Hippocampal formation (tissue), 2 donors: ENCODE data around the gene KCNC3.

Experiments
- DNase-seq, 2 donors: peaks; one replicate each; lab custom pipeline; 2025; lab: John Stamatoyannopoulos, UW

Gene KCNC3

DNA sequence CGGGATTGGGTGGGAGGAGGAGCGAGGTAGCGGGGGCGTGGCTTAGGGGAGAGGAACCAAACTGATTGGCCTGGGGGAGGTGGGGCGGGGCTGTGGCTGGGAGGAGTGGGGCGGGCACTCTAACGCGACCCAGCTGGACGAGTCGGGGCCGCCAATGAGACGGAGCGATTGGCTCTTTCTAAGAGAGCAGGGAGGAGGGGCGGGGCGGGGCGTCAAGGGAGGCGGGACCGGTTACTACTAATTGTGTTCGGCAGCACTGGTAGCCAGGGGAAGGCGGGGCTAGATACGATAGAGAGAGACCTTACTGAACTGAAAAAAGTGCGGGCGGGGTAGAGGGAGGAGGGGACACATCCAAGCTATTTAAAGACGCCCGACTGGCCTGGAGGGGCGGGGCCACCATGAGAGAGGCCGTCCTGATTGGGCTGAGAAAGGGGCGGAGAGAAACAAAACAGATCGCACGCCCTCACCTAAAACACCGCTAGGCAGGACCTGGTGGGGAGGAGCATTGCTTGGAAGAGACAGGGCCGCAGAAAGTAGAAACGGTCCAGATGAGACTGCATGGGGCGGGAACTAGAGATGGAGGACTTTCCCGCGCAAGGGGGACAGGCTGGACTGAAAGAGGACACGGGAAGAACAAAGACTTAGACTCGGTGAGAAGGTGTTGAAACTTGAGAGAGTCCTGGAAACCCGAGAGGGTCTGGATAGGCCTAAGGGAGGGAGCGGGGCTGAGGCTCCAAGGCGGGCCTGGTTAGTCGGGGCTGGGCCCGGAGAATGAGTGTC lies at the start of gene KCNC3:
TSS of gene KCNC3 (minus strand) at position 232 of the 780 bp plus-strand sequence. CDS start 295 bp downstream, outside the sequence.
- DNase-seq: peak; percentile 99 to 100

DNA sequence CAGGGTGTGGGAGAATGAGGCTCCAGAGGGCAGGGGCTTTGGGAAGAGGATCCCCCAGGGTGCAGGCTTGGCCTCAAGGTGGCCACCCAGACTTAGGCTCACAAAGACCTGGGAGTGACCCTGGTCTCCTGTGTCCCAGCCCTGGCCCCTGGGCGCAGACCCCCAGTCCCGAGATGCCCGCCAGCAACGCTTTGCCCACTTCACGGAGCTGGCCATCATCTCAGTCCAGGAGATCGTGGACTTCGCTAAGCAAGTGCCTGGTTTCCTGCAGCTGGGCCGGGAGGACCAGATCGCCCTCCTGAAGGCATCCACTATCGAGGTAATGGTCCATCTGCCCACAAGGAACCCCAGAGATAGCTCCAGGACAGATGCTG lies 49.7 kb upstream of the KCNC3 start:
- no peak for DNase-seq

DNA sequence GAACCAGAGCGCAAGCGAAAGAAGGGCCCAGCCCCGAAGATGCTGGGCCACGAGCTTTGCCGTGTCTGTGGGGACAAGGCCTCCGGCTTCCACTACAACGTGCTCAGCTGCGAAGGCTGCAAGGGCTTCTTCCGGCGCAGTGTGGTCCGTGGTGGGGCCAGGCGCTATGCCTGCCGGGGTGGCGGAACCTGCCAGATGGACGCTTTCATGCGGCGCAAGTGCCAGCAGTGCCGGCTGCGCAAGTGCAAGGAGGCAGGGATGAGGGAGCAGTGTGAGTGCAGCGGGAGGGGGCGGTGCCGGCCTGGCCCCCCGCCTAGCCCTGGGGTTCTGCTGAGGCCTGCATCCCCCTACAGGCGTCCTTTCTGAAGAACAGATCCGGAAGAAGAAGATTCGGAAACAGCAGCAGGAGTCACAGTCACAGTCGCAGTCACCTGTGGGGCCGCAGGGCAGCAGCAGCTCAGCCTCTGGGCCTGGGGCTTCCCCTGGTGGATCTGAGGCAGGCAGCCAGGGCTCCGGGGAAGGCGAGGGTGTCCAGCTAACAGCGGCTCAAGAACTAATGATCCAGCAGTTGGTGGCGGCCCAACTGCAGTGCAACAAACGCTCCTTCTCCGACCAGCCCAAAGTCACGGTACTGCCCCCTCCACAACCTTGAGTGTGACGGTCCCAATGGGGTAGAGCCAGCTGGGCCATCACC lies 49.1 kb upstream of the KCNC3 start:
- DNase-seq: no peak

DNA sequence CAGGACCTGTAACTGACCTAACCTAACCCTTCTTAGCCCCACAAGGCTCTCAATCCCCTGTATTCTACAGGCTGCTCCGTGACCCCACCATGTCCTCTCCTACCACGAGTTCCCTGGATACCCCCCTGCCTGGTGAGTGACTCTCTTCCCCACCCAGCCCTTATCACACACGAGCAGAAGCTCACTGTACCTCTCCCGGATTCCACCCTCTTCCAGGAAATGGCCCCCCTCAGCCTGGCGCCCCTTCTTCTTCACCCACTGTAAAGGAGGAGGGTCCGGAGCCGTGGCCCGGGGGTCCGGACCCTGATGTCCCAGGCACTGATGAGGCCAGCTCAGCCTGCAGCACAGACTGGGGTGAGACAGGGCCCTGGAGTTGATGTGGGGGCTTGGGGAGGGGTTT lies 48.3 kb upstream of the KCNC3 start:
- no peak for DNase-seq

DNA sequence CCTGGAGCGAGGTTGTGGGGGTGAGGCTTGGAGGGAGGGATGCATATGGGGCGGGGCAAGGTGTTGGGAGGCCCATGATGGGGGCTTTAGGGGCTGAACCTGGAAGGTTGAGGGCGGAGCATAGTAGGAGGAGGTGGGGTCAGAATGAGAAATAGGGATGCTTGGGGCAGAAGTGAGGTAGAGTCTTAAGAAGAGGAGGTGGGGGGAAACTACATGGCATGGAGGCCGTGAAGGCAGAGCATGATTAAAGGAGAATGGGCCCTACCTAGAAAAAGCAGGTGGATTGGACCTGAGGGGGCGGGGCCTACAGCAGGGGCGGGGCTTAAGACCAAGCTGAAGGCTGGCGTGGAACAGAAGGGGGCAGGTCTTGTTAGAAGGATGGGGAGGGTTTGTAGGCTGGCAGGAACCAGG lies 47.9 kb upstream of the KCNC3 start:
- DNase-seq: no peak

DNA sequence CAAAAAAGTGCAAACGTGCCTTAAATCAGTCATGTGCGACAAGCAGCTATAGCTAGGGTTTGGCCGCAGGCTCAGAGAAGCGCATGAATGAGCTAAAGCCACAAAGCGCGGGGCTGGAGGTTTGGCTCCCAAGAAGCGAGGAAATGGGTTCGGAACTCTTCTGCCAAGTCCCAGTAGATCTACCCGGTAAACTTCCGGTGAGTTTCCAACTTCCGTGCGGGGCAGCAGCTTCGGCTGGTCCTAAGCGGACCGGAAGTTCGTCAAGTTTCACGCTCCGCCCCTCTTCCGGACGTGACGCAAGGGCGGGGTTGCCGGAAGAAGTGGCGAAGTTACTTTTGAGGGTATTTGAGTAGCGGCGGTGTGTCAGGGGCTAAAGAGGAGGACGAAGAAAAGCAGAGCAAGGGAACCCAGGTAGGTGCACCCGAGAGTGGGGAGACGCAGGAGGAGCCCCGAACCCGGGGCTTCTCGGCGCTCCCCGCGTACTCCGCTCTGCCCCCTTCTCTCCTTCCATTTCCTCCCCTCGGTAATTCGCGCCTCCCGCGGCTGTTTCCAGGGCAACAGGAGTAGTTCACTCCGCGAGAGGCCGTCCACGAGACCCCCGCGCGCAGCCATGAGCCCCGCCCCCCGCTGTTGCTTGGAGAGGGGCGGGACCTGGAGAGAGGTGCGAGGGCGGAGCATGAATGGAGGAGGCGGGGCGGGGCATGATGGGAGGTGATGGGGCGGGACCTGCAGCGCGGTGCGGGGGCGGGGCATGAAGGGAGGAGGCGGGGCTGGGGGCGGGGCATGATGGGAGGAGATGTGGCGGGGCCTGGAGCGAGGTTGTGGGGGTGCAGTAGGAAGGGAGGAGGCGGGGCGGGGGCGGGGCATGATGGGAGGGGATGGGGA lies 47.2 kb upstream of the KCNC3 start, which contains the start of gene NR1H2:
TSS of gene NR1H2 (plus strand) at position 292 of the 885 bp plus-strand sequence. CDS start 1,149 bp downstream, outside the sequence.
- DNase-seq: peak; percentile 93 to 97

DNA sequence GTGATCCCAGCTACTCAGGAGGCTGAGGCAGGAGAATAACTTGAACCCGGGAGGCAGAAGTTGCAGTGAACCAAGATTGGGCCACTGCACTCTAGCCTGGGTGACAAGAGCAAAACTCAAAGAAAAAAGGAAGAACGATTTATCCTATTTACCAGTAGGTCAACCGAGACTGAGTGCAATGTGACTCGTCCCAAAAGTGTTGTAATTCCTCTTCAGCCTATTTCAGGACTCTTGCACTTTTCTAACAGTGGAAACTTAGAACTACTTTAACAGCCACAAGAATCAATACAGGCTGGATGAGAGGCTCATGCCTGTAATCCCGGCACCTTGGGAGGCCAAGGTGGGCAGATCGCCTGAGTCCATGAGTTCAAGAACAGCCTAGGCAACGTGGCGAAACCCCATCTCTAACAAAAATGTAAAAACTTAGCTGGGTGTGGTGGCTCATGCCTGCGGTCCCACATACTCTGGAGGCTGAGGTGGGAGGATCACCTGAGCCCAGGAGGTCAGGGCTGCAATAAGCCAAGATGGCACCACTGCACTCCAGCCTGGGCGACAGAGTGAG lies 42.8 kb upstream of the KCNC3 start:
- DNase-seq: no peak

DNA sequence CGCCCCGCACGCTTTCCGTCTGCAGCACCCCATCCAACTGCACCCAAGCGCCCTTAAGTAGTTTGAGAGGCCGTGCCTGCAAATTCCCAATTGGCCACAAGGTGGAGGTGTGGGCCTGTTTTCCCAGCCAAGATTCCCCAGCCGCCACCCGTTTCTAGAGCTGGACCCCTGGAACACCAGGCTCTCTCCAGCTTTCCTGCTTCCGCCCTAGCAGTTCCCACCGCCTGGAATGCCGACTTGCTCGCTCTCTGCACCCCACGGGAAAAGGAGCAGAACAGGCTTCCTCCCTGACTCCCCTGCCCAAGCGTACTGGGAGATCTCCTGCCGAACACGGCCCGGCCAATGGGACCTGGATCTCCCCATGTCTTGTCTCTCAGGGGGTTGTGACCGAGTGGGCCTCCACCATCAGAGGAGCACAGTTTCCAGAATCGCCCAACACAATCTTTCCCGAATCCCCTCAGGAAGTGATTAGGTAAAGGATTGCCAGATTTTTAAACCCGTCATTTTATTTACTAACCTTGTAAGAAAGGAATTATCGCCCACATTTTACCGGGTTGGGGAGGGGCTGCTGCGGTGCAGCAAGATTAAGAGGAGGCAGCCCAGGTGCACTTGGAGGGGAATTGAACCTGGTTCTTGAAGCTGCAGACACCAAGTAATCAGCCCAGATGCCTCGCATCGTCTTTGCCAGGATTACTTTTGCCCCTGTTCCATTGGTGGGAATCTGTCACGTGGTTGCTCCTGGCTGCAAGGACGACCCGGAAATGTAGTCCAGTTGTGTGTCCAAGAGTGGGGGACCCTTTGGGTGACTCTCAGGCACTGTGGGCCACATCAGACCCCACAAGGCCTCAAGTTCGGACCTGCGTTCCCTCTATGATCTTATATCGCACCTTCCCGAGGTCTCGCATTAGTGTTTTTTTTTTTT lies 39.7 kb upstream of the KCNC3 start:
- DNase-seq: peak; percentile 85 to 86

DNA sequence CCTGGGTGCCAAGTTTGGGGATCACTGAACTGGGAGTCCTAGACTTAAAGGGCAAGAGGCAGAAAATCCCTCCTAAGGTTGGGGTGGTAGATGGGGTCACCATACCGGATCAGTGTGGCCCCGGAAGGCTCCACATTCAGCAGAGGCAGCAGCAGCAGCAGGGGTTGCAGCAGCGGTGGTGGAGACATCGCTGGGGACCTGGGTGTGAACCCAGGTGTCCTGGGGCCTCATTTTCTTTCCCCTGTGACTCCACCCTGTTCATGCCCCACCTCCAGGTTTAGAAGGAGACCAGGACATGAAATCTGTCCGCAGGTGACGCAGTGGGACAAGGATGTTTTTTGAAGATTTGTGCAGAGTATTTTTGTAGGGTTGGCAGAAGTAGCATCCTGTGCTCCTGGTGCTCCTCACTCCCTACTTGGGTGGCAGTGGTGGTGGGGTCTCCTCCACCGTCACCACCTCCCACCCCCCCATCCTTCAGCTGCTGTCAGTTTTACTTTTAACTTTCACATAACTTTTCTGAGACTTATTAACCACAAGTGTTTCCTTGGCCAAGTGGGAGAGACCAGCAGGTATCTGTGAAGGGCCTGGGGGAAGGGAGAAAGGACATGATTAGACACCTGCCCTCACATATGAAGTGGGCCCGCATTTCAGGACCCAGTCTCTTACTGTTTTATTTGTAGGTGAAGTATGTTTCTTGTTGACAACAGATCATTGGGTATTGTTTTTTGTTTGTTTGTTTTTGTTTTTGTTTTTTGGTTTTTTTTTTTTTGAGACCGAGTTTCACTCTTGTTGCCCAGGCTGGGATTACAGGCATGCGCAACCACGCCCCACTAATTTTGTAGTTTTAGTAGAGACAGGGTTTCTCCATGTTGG lies 36.5 kb upstream of the KCNC3 start, which contains the start of gene NAPSA:
TSS of gene NAPSA (minus strand) at position 206 of the 873 bp plus-strand sequence. CDS start at position 188, 18 bp downstream.
- no peak for DNase-seq

DNA sequence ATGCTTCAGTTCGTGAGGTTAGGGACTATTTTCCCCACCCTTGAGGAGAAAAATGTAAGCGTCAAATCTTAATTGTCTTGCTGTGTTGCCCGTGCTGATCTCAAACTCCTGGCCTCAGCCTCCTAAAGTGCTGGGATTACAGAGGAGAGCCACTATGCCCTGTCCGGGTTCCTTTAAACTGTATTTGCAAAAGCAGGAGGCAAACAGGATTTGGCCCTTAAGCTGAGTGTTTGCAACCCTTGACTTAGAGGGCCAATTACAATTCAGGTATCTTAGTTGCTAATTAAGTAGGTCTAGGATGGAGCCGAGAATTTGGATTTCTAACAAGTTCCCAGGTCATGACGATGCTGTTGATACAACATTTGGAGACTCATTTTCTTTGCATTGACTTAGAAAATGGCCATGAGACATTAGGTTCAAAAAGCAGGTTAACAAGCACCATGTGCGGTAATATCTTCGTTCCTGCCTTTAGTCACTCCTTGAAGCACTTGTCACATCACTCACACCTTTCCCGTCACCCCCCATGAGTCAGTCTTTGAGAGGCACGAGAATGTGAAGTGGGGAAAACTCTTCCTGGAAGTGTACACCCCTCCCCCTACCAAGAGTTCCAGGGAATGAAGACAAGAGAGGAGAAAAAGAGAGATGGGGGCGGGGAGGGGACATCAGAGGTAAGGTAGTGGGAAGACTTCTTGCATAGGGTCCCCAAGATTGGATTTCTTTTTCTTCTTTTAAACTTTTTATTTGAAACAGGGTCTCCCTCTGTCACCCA lies 33.7 kb upstream of the KCNC3 start:
- DNase-seq: no peak

DNA sequence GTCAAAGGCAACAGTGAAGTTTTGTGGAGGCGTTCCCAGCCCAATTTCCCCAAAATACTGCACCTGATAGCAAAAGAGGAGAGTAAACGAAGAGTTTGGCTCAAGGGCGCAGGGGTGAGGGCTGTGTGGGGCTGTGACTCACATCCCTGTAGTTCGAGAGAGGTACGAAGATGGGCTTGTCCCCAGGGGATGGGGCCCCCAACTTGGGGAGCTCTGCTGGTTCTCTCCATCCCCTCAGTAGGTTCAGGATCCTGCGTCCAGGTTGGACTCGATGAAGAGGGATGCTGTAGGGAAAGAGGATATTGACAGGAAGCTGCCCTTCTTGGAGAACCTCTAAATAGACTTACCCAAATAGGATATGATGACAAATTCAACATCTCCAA lies 32.8 kb upstream of the KCNC3 start:
- DNase-seq: no peak

DNA sequence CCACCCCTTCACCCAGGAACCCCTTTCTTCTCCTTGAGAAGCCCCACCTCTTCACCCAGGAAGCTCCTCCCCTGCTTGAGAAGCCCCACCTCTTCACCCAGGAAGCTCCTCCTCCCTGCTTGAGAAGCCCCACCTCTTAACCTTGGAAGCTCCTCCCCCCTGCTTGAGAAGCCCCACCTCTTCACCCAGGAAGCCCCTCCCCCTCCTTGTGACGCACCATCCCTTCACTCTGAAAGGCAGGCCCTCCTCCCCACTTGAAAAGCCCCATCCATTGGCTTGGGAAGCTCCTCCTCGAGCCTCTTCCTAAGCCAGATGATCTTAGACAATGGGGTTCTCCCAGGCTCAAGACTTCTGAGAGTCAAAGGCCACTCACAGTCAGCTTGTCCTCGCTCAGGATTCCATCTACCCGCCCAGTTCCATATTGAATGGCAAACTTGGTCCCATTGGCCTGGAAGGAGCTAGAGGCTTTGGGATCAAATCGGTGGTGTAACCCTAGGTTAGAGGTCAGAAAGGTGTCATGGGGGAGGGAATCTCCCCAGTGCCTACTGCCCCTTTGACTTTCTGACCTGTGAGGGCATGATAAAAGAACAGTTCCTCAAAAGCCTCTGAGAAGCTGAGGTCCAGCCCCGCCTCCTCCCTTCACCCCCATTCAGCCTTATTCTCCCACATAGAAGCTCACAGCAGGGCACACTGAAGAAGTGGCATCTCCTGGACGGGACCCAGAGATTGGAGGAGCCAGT lies 32.3 kb upstream of the KCNC3 start:
- no peak for DNase-seq

DNA sequence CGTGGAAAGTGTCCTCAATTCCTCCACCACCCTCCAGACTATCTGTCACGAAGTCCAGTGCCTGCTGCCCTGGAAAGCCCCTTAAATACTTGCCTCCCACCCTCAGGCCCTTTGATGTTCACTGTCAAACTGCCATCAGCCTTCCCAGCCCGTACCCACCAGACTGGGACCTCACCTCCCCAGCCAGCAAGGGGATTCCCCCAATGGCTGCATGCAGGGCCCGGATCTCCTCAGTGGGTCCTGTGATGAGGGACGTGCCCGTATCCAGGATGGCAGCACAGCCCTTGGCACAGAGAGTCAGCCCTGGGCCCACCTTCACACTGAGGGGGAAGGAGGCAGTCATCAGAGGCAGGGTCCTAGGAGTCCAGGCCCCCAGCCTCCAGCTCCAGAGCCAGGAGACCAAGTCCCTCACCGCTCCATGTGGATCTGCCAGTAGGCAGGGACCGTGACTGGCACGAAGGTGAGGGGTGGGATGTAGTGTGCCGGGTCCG lies 30.2 kb upstream of the KCNC3 start:
- DNase-seq: no peak

DNA sequence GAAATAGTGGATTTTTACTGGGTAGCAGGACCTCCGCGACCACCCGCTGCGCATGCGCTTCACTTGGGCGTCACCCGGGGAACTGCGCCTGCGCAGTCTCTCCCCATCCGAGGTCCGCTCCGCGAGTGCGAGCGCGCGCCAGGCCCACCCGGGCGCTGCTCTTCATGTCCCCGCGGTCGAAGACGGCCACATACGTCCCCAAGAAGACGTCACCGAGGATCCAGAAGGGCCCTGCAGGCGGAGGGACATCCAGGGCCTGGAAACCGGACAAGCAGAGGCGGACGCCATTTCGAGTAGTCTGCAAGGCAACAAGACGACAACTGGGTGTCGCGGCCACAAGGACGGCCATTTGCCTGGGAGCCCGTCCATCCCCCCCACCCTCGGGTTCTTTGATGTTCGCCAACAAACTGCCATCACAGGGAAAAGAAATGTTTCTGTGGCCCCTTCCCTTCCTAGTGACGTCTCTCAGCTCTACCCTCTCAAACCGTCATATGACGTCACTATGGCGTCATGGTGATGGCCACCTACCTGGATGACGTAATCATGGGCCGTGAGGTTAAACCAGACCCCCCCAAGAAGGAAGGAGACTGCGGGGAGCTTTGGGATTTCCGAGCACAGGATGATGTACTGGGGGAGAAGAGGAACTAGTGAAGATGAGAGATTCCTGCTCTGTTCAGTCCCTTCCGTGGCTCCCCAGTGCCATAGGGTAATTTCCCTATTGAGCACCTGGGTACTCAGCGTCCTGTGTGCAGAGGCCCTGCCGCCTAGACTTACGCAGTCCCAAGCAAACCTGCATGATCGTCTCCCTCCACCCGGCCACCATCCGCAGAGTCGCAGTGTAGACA lies 29.5 kb upstream of the KCNC3 start:
- DNase-seq: peak; percentile 16 to 50

DNA sequence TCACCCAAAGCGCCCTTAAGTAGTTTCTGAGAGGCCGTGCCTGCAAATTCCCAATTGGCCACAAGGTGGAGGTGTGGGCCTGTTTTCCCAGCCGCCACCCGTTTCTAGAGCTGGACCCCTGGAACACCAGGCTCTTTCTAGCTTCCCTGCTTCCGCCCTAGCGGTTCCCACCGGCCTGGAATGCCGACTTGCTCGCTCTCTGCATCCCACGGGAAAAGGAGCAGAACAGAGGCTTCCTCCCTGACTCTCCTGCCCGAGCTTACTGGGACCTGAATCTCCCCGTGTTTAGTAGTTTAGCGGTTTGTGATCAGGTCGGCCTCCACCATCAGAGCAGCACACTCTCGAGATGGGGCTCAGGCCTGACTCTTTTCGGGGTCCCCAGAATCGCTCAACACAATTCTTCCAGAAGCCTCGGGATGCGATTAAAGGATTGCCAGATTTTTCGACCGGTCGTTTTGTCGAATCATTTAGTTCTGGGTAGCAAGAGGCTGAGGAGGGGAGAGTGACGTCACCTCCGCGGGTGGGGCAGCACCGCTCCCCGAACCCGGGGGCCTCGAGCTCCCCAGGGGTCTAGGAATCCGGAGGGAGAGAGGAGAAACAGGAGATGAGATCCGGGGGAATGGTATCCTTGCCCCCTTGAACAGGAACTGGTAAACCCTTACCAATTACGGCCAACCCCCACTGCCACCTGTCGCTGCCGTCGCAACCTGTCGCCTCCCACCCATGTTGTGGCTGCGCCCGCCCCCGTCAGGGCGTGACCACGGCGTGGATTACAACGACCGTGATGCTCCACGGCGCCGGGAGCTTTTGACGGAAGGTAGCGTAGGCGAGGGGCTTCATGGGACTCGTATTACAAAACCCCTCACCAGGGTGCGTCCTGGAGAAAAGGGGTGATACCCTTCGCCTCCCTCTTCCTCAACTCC lies 28.3 kb upstream of the KCNC3 start:
- peak; percentile 72 for DNase-seq

DNA sequence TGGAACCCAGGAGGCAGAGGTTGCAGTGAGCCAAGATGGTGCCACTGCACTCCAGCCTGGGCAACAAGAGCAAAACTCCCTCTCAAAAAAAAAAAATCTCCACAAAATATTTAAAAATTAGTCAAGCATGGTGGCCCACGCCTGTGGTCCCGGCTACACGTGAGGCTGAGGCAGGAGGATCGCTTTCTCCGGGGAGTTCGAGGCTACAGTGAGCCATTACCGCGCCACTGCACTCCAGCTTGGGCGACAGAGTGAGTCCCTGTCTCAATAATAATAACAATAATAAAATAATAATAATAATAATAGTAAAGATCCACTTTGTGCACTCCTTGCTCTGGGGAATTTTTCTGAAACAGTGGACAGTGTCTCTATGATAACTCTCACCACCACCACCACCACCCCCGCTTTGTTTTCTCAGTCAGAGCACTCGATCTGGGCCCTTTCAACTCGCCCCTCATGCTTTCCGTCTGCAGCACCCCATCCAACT lies 27.6 kb upstream of the KCNC3 start:
- DNase-seq: no peak
